Activated B cell treated with CpG ODN at 0.5 μM for 24 hours (primary cell): ENCODE measurements around the gene SKAP2. TPM values are rescaled to one million over a fixed set of nuclear protein-coding genes. Genes with fewer than 3 reads are reported as not detected.

ENCODE experiments used
- ATAC-seq: fragments of 200-7000 bp; cut with Tn5 transposase; one replicate; pipeline ENCODE4 v1.10.0; 2021; ENCODE audit warnings: low read depth, mild to moderate bottlenecking, moderate library complexity
- CTCF ChIA-PET: fragments of 350-600 bp; sonication (Branson Sonifier 250); formaldehyde crosslinking; loops from one replicate; lab custom pipeline; 2021; ENCODE audit warnings: antibody characterized with exemption; lab: Charles Lee
- POLR2A ChIA-PET: fragments of 350-600 bp; sonication (Branson Sonifier 250); formaldehyde crosslinking; loops from one replicate; lab custom pipeline; 2021; ENCODE audit warnings: antibody characterized with exemption; lab: Charles Lee
- DNase-seq: peaks from one replicate; pipeline ENCODE4 v3.0.0; 2022
- H3K27ac Mint-ChIP-seq: one replicate; pipeline ENCODE4 v1.8.0; 2020; ENCODE audit warnings: mixed read lengths
- H3K27me3 Mint-ChIP-seq: one replicate; pipeline ENCODE4 v1.8.0; 2021; ENCODE audit warnings: mixed read lengths
- H3K36me3 Mint-ChIP-seq: one replicate; pipeline ENCODE4 v1.8.0; 2021; ENCODE audit warnings: low read depth, mixed read lengths
- H3K4me1 Mint-ChIP-seq: one replicate; pipeline ENCODE4 v1.8.0; 2021; ENCODE audit warnings: mixed read lengths
- H3K4me3 Mint-ChIP-seq: one replicate; pipeline ENCODE4 v1.8.0; 2020; ENCODE audit warnings: mild to moderate bottlenecking, mixed read lengths
- H3K9me3 Mint-ChIP-seq: one replicate; pipeline ENCODE4 v1.8.0; 2020; ENCODE audit warnings: mixed read lengths
- CTCF ChIP-seq: fragments of 200-600 bp; IDR thresholded peaks from one replicate; pipeline ENCODE4 v1.8.0; 2022; ENCODE audit warnings: antibody characterized with exemption, mild to moderate bottlenecking
- intact Hi-C: fragments of 100-400 bp; cut with micrococcal nuclease; formaldehyde crosslinking; loops from one replicate; pipeline ENCODE4 v1.15.1; 2024
- total RNA-seq: library from RNA; stranded (reverse); gene quantifications from 2 replicates; pipeline ENCODE4 v1.2.3, GENCODE V29; 2022

Gene SKAP2
- total RNA-seq, 1 donor from 2014 or later = 75.6 TPM

GRCh38 chr7:26700893-26701292 lies 163.5 kb downstream of the SKAP2 start:
- H3K4me1 Mint-ChIP-seq = no peaks in the 10 kb centered on the region
- POLR2A ChIA-PET = no interaction called here
- DNase-seq (no peak), ATAC-seq (no peak)
- H3K27me3 Mint-ChIP-seq = no peaks in the 10 kb centered on the region
- CTCF ChIA-PET = interaction anchor here (0.6 to 0.9 kb wide), 2 partner anchors 9 to 11 kb away, joined by 3 read pairs; no protein-coding TSS in a partner anchor
- peaks cover 19% of the 10 kb centered on the region for H3K36me3 Mint-ChIP-seq
- no peak overlapping the region for H3K27ac Mint-ChIP-seq
- no peaks in the 10 kb centered on the region for H3K9me3 Mint-ChIP-seq
- H3K4me3 Mint-ChIP-seq = no peak overlapping the region
- no peak for TF ChIP-seq CTCF
- intact Hi-C loops = no loop called here

- no peak overlapping the region for H3K4me3 Mint-ChIP-seq
- intact Hi-C loops = no loop called here
- TF ChIP-seq CTCF = no peak
- ChIA-PET POLR2A (no interaction called here), CTCF (interaction anchor here (0.6 to 0.9 kb wide), 2 partner anchors 8 to 10 kb away, joined by 3 read pairs; no protein-coding TSS in a partner anchor)
- peaks cover 18% of the 10 kb centered on the region for H3K36me3 Mint-ChIP-seq
- H3K4me1 Mint-ChIP-seq = no peaks in the 10 kb centered on the region
- H3K27me3 Mint-ChIP-seq = no peaks in the 10 kb centered on the region
- H3K27ac Mint-ChIP-seq = no peak overlapping the region
- no peak for ATAC-seq
- no peaks in the 10 kb centered on the region for H3K9me3 Mint-ChIP-seq
- DNase-seq = no peak
These were observed 164.0 kb downstream of the SKAP2 start for GRCh38 chr7:26700386-26700785.

- no peak for DNase-seq
- intact Hi-C loops = no loop called here
- peaks cover 18% of the 10 kb centered on the region for H3K36me3 Mint-ChIP-seq
- CTCF ChIA-PET = no interaction called here
- H3K27me3 Mint-ChIP-seq = no peaks in the 10 kb centered on the region
- H3K9me3 Mint-ChIP-seq = no peaks in the 10 kb centered on the region
- no peak overlapping the region for H3K4me3 Mint-ChIP-seq
- POLR2A ChIA-PET = no interaction called here
- H3K27ac Mint-ChIP-seq = no peak overlapping the region
- no peak for TF ChIP-seq CTCF
- no peak for ATAC-seq
- H3K4me1 Mint-ChIP-seq = no peaks in the 10 kb centered on the region
These were observed 164.6 kb downstream of the SKAP2 start for GRCh38 chr7:26699766-26700165.

GRCh38 chr7:26698806-26699205 lies 165.6 kb downstream of the SKAP2 start:
- Mint-ChIP-seq H3K9me3 (no peaks in the 10 kb centered on the region), H3K4me3 (no peak overlapping the region), H3K4me1 (no peaks in the 10 kb centered on the region), H3K36me3 (peaks cover 11% of the 10 kb centered on the region), H3K27me3 (no peaks in the 10 kb centered on the region), H3K27ac (no peak overlapping the region)
- no peak for TF ChIP-seq CTCF
- DNase-seq (no peak), ATAC-seq (no peak)
- POLR2A ChIA-PET = no interaction called here
- intact Hi-C loops = no loop called here
- CTCF ChIA-PET = interaction anchor here (1.6 kb wide), 1 partner anchor 15 kb away, joined by 4 read pairs; no protein-coding TSS in a partner anchor

GRCh38 chr7:26698194-26698593 lies 166.2 kb downstream of the SKAP2 start:
- no peak overlapping the region for H3K27ac Mint-ChIP-seq
- CTCF ChIA-PET = interaction anchor here (1.6 kb wide), 1 partner anchor 14 kb away, joined by 4 read pairs; no protein-coding TSS in a partner anchor
- intact Hi-C loops = no loop called here
- H3K36me3 Mint-ChIP-seq = peaks cover 11% of the 10 kb centered on the region
- POLR2A ChIA-PET = no interaction called here
- H3K4me3 Mint-ChIP-seq = no peak overlapping the region
- no peak for DNase-seq
- no peak for TF ChIP-seq CTCF
- no peaks in the 10 kb centered on the region for H3K27me3 Mint-ChIP-seq
- no peaks in the 10 kb centered on the region for H3K4me1 Mint-ChIP-seq
- ATAC-seq = no peak
- H3K9me3 Mint-ChIP-seq = no peaks in the 10 kb centered on the region
